ENCODE results near the gene TSPEAR. TPM values are rescaled to one million over a fixed set of nuclear protein-coding genes. Genes with fewer than 3 reads are reported as not detected.

TSPEAR gene
- total RNA-seq, 2 donors from 2014 or later, result not detected

DNA sequence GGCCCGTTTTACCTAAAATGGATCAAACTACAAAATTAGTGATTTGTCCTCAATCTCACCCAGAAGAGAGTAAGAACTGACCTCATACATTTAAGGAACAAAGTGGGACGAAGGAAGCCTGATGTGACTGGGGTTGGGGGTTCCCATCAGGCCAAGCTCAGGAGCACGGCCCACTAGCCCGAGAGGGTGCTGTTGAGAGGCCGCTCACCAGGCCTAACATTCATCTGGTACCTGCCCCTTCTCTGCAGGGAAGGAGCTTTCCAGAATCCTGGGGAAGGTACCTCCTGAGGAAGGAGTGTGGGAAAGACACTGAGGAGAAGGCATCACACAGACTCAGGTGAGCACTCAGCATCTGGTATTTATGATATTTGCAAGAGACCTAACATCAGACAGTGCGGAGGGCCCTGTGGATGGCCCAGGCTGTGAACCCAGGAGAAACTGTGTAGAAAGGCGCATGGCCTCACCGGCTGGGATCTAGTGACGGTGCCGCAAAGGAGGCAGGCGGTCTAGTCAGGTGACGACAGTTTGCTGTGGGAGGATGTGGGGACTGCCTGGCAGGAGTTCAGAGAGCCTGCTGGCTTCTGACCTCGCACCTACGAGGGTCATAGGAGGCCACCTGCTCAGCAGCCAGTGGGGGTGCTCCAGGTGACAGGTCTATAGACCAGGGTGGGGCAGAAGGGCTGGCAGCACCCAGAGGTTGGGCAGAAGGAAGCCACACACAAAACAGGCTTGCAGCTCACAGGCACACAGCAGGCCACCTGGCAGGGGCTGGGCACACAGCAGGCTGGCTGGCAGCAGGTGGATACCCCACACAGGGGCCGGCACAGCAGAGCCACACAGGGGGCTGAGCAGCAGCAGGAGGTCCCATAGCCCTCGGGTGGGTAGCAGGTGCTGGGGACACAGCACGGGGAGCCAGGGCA, 57.5 kb downstream of the TSPEAR start:
- H3K27me3 ChIP-seq (replicated peaks; ENCODE audit: insufficient read depth), result no peaks in the 10 kb centered on the region
- ATAC-seq (ENCODE audit: insufficient number of reproducible peaks, low FRiP score, low read depth), result no peak
- no peaks in the 10 kb centered on the region for H3K4me1 ChIP-seq (ENCODE audit: control insufficient read depth in 1 of 2, low read depth in 2 of 2)
- H3K27ac ChIP-seq, result no peak overlapping the region
- peaks cover 3% of the 10 kb centered on the region for H3K9me3 ChIP-seq
- TF ChIP-seq, protein P1, sequence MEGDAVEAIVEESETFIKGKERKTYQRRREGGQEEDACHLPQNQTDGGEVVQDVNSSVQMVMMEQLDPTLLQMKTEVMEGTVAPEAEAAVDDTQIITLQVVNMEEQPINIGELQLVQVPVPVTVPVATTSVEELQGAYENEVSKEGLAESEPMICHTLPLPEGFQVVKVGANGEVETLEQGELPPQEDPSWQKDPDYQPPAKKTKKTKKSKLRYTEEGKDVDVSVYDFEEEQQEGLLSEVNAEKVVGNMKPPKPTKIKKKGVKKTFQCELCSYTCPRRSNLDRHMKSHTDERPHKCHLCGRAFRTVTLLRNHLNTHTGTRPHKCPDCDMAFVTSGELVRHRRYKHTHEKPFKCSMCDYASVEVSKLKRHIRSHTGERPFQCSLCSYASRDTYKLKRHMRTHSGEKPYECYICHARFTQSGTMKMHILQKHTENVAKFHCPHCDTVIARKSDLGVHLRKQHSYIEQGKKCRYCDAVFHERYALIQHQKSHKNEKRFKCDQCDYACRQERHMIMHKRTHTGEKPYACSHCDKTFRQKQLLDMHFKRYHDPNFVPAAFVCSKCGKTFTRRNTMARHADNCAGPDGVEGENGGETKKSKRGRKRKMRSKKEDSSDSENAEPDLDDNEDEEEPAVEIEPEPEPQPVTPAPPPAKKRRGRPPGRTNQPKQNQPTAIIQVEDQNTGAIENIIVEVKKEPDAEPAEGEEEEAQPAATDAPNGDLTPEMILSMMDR (IDR thresholded peaks at IDR 0.05), result no peak
- DNase-seq (ENCODE audit: low spot score), result no peak
- H3K36me3 ChIP-seq, result no peaks in the 10 kb centered on the region
- no peak overlapping the region for H3K4me3 ChIP-seq

DNA sequence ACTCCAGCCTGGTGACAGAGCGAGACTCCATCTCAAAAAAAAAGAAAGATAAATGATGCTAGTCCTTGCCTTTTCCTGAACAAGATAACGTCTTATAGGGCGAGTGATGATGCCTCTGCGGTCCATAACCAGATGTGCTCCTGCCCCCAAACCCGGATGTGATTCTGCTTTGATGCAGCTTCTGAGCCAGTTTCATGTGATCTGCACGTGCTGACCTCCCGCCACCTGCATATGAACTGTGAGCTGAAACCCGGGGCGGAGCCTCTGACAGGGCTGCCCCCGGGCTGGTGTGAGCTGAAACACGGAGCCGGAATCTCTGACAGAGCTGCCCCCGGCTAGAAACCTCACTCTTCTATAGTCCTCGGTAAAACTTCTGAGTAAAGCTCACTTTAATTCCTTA, 58.2 kb downstream of the TSPEAR start:
- Histone ChIP-seq H3K27ac (no peak overlapping the region), H3K4me3 (no peak overlapping the region), H3K4me1 (ENCODE audit: control insufficient read depth in 1 of 2, low read depth in 2 of 2) (no peaks in the 10 kb centered on the region), H3K36me3 (no peaks in the 10 kb centered on the region), H3K27me3 (replicated peaks; ENCODE audit: insufficient read depth) (no peaks in the 10 kb centered on the region), H3K9me3 (peaks cover 3% of the 10 kb centered on the region)
- no peak for ATAC-seq (ENCODE audit: insufficient number of reproducible peaks, low FRiP score, low read depth)
- TF ChIP-seq, protein P1 (IDR thresholded peaks at IDR 0.05), result no peak
- no peak for DNase-seq (ENCODE audit: low spot score)

DNA sequence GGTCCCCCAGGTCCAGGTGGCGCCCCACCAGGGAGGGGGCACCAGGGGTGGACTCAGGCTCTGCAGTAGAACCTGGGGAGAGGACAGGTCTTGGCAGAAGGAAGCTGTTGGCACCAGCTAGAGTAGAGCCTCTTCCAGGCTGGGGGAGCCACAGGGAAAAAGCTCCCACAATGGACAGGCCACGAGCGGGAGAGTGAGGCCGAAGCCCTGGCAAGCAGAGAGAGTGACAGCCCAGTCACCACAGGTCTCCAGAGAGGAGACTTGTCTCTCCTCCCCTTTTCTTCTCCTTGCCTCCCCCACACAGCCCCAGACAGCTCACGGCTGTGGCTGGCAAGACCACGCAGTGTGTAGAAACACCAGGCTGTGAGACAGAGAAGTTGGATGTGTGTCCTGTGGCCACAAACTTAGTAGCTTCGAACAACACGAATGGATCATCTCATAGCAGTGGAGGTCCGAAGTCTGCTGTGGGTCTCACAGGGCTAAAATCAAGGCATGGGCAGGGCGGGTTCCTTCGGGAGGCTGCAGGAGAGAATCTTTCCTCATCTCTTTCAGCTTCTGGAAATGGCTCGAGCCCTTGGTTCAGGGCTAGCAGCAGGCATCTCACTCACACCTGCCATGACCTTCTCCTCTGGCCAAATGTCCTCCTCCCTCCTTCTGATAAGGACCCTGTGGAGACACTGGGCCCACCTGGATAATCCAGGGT, 60.2 kb downstream of the TSPEAR start:
- H3K4me3 ChIP-seq, result no peak overlapping the region
- no peak overlapping the region for H3K27ac ChIP-seq
- TF ChIP-seq, protein P1 (IDR thresholded peaks at IDR 0.05), result no peak
- DNase-seq (ENCODE audit: low spot score), result no peak
- no peaks in the 10 kb centered on the region for H3K27me3 ChIP-seq (replicated peaks; ENCODE audit: insufficient read depth)
- no peaks in the 10 kb centered on the region for H3K4me1 ChIP-seq (ENCODE audit: control insufficient read depth in 1 of 2, low read depth in 2 of 2)
- ATAC-seq (ENCODE audit: insufficient number of reproducible peaks, low FRiP score, low read depth), result no peak
- H3K36me3 ChIP-seq, result no peaks in the 10 kb centered on the region
- H3K9me3 ChIP-seq, result peaks cover 2% of the 10 kb centered on the region

DNA sequence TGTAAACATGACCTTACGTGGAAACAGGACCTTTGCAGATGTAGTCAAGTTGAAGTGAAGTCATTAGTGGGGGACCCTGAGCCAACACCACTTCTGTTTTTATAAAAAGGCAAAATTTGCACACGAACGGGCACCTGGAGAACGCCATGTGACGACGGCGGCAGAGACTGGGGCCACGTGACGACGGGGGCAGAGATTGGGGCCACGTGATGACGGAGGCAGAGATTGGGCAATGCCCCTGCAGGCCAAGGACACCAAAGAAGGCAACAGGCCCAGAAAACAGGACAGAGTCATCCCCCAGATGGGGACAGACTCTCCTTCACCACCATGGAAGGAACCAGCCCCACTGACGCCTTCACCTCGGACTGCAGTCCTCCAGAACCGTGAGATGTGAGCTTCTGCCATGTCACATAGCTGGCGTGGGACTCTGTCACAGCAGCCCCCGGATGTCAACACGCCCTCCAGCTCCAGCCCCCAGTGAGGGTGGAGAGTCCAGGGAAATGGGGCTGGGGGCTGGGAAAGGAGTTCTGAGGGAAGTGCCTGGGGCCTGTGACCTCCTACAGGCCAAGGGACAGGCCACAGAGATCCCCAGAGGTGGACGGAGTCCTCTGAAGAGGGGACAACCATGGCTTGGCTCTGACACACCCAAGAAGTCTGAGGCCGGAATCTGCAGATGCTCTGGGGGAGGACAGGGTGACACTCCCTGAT, 61.0 kb downstream of the TSPEAR start:
- DNase-seq (ENCODE audit: low spot score) (no peak), ATAC-seq (ENCODE audit: insufficient number of reproducible peaks, low FRiP score, low read depth) (no peak)
- no peaks in the 10 kb centered on the region for H3K27me3 ChIP-seq (replicated peaks; ENCODE audit: insufficient read depth)
- no peaks in the 10 kb centered on the region for H3K9me3 ChIP-seq
- H3K4me1 ChIP-seq (ENCODE audit: control insufficient read depth in 1 of 2, low read depth in 2 of 2), result no peaks in the 10 kb centered on the region
- H3K27ac ChIP-seq, result no peak overlapping the region
- H3K36me3 ChIP-seq, result no peaks in the 10 kb centered on the region
- H3K4me3 ChIP-seq, result no peak overlapping the region
- TF ChIP-seq, protein P1 (IDR thresholded peaks at IDR 0.05), result no peak
